ENCODE data around the gene TMTC1.
"Not testable (repeated sequence)": the region's sequence is repeated elsewhere in the genome, so short reads cannot be mapped to it uniquely, and the experiment has no call there.

Gene TMTC1

GRCh38 chr12:29572464-29572863 lies 211.3 kb downstream of the TMTC1 start:
- no peak for TF ChIP-seq ZNF274 (IDR thresholded peaks at IDR 0.05; ENCODE audit: low read depth, low read length)
- H3K4me3 ChIP-seq (ENCODE audit: low read length), result no peak overlapping the region

GRCh38 chr12:29569132-29569757 lies 214.5 kb downstream of the TMTC1 start:
- no peak for TF ChIP-seq ZNF274 (IDR thresholded peaks at IDR 0.05; ENCODE audit: low read depth, low read length)
- H3K4me3 ChIP-seq (ENCODE audit: low read length), result no peak overlapping the region

- no peak overlapping the region for H3K4me3 ChIP-seq (ENCODE audit: low read length)
- TF ChIP-seq ZNF274 (IDR thresholded peaks at IDR 0.05; ENCODE audit: low read depth, low read length), result no peak
Observed at GRCh38 chr12:29566441-29566840, 217.3 kb downstream of the TMTC1 start.

- no peak for TF ChIP-seq ZNF274 (IDR thresholded peaks at IDR 0.05; ENCODE audit: low read depth, low read length)
- H3K4me3 ChIP-seq (ENCODE audit: low read length), result no peak overlapping the region
Observed at GRCh38 chr12:29565727-29566126, 218.0 kb downstream of the TMTC1 start.

GRCh38 chr12:29564925-29565324 lies 218.8 kb downstream of the TMTC1 start:
- no peak for TF ChIP-seq ZNF274 (IDR thresholded peaks at IDR 0.05; ENCODE audit: low read depth, low read length)
- no peak overlapping the region for H3K4me3 ChIP-seq (ENCODE audit: low read length)

GRCh38 chr12:29563636-29564035 lies 220.1 kb downstream of the TMTC1 start:
- TF ChIP-seq ZNF274 (IDR thresholded peaks at IDR 0.05; ENCODE audit: low read depth, low read length), result no peak
- peak overlapping the region; percentile 45; the same call in 1 of the 2 replicates for H3K4me3 ChIP-seq (ENCODE audit: low read length)

GRCh38 chr12:29563071-29563470 lies 220.7 kb downstream of the TMTC1 start:
- no peak for TF ChIP-seq ZNF274 (IDR thresholded peaks at IDR 0.05; ENCODE audit: low read depth, low read length)

GRCh38 chr12:29562110-29562804 lies 221.5 kb downstream of the TMTC1 start:
- no peak for TF ChIP-seq ZNF274 (IDR thresholded peaks at IDR 0.05; ENCODE audit: low read depth, low read length)

More at GRCh38 chr12:29563071-29563470, 220.7 kb downstream of the TMTC1 start:
- H3K4me3 ChIP-seq (ENCODE audit: low read length), result no peak overlapping the region

GRCh38 chr12:29561664-29562071 lies 222.1 kb downstream of the TMTC1 start:
- no peak for TF ChIP-seq ZNF274 (IDR thresholded peaks at IDR 0.05; ENCODE audit: low read depth, low read length)
- H3K4me3 ChIP-seq (ENCODE audit: low read length), result no peak overlapping the region

More at GRCh38 chr12:29562110-29562804, 221.5 kb downstream of the TMTC1 start:
- H3K4me3 ChIP-seq (ENCODE audit: low read length), result no peak overlapping the region

GRCh38 chr12:29559198-29559597 lies 224.5 kb downstream of the TMTC1 start:
- H3K4me3 ChIP-seq (ENCODE audit: low read length), result no peak overlapping the region
- TF ChIP-seq ZNF274 (IDR thresholded peaks at IDR 0.05; ENCODE audit: low read depth, low read length), result no peak

GRCh38 chr12:29556363-29556762 lies 227.4 kb downstream of the TMTC1 start:
- H3K4me3 ChIP-seq (ENCODE audit: low read length), result no peak overlapping the region
- no peak for TF ChIP-seq ZNF274 (IDR thresholded peaks at IDR 0.05; ENCODE audit: low read depth, low read length)

- not testable (repeated sequence) for H3K4me3 ChIP-seq (ENCODE audit: low read length)
Observed at GRCh38 chr12:29555451-29555850, 228.3 kb downstream of the TMTC1 start.

GRCh38 chr12:29552994-29553748 lies 230.6 kb downstream of the TMTC1 start:
- no peak overlapping the region for H3K4me3 ChIP-seq (ENCODE audit: low read length)
- TF ChIP-seq ZNF274 (IDR thresholded peaks at IDR 0.05; ENCODE audit: low read depth, low read length), result no peak

GRCh38 chr12:29552324-29552927 lies 231.3 kb downstream of the TMTC1 start:
- TF ChIP-seq ZNF274 (IDR thresholded peaks at IDR 0.05; ENCODE audit: low read depth, low read length), result no peak
- H3K4me3 ChIP-seq (ENCODE audit: low read length), result no peak overlapping the region

Measured in GM08714 (cell line).